IMR-90 (cell line): ENCODE results near the gene SPRED2.

ENCODE experiments used
- BHLHE40 ChIP-seq: fragments of 150-350 bp; IDR thresholded peaks from 2 replicates; pipeline ENCODE4 v1.6.1; 2016; ENCODE audit warnings: mild to moderate bottlenecking, low read depth, low read length
- CEBPB ChIP-seq: IDR thresholded peaks from 2 replicates; pipeline ENCODE4 v1.6.1; 2012; ENCODE audit warnings: low read depth, low read length, improper control_type of control experiment
- CTCF ChIP-seq: conservative IDR thresholded peaks from 2 replicates; pipeline ENCODE4 v1.5.1; 2012; ENCODE audit warnings: mild to moderate bottlenecking, low read depth, low read length, improper control_type of control experiment
- ELK1 ChIP-seq: fragments of 150-350 bp; IDR thresholded peaks from 2 replicates; pipeline ENCODE4 v1.6.1; 2016; ENCODE audit warnings: low read depth, mild to moderate bottlenecking, low read length, moderate library complexity, borderline replicate concordance
- FOS ChIP-seq: fragments of 150-350 bp; IDR thresholded peaks from 2 replicates; pipeline ENCODE4 v1.6.1; 2016; ENCODE audit warnings: low read depth, low read length
- MAFK ChIP-seq: IDR thresholded peaks from 2 replicates; pipeline ENCODE4 v1.6.1; 2012; ENCODE audit warnings: low read depth, low read length, improper control_type of control experiment
- MXI1 ChIP-seq: IDR thresholded peaks from 2 replicates; pipeline ENCODE4 v1.6.1; 2012; ENCODE audit warnings: low read depth, mild to moderate bottlenecking, low read length, moderate library complexity, borderline replicate concordance
- NFE2L2 ChIP-seq: fragments of 150-350 bp; IDR thresholded peaks from 2 replicates; pipeline ENCODE4 v1.6.1; 2016; ENCODE audit warnings: low read depth, mild to moderate bottlenecking, low read length
- POLR2A ChIP-seq: IDR thresholded peaks from 2 replicates; pipeline ENCODE4 v1.6.1; 2012; ENCODE audit warnings: mild to moderate bottlenecking, low read depth, low read length
- RAD21 ChIP-seq: IDR thresholded peaks from 2 replicates; pipeline ENCODE4 v1.6.1; 2012; ENCODE audit warnings: low read length, improper control_type of control experiment
- RCOR1 ChIP-seq: IDR thresholded peaks from 2 replicates; pipeline ENCODE4 v1.6.1; 2012; ENCODE audit warnings: mild to moderate bottlenecking, low read length, improper control_type of control experiment; ENCODE audit not compliant: insufficient replicate concordance
- SMC3 ChIP-seq: fragments of 150-350 bp; IDR thresholded peaks from 2 replicates; pipeline ENCODE4 v1.6.1; 2016; ENCODE audit warnings: low read depth, mild to moderate bottlenecking, antibody characterized with exemption, low read length, moderate library complexity
- TF ChIP-seq, protein P1 (sequence below): fragments of 150-350 bp; IDR thresholded peaks from 2 replicates; pipeline ENCODE4 v1.6.1; 2017; ENCODE audit warnings: mild to moderate bottlenecking, antibody characterized with exemption, low read length, low read depth

GRCh38 chr2:65371074-65371434 lies 61.3 kb downstream of the SPRED2 start:
- TF ChIP-seq POLR2A (no peak), CTCF (no peak), MAFK (no peak), RCOR1 (no peak), ELK1 (no peak), NFE2L2 (no peak), BHLHE40 (no peak), MXI1 (no peak), RAD21 (no peak), SMC3 (no peak), FOS (no peak), CEBPB (no peak)
- TF ChIP-seq, protein P1, sequence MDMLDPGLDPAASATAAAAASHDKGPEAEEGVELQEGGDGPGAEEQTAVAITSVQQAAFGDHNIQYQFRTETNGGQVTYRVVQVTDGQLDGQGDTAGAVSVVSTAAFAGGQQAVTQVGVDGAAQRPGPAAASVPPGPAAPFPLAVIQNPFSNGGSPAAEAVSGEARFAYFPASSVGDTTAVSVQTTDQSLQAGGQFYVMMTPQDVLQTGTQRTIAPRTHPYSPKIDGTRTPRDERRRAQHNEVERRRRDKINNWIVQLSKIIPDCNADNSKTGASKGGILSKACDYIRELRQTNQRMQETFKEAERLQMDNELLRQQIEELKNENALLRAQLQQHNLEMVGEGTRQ = no peak
